ENCODE results near the gene TBCCD1. TPM values are rescaled to one million over a fixed set of nuclear protein-coding genes. Genes with fewer than 3 reads are reported as not detected.

Gene TBCCD1
- total and polyA plus RNA-seq, 2 experiments from 2014 or later, result 13.1 to 14.9 TPM

- Histone ChIP-seq H2AFZ (no peak overlapping the region), H3K9me3 (ENCODE audit: low read depth) (no peaks in the 10 kb centered on the region), H3K4me3 (no peak overlapping the region), H3K9me2 (replicated peaks; ENCODE audit: insufficient read depth) (no peaks in the 10 kb centered on the region), H4K20me1 (ENCODE audit: insufficient read depth, poor library complexity, severe bottlenecking) (no peaks in the 10 kb centered on the region), H3K27me3 (no peaks in the 10 kb centered on the region), H3K79me2 (no peaks in the 10 kb centered on the region), H3K4me1 (ENCODE audit: insufficient read depth) (no peaks in the 10 kb centered on the region), H3K27ac (no peak overlapping the region), H3K36me3 (replicated peaks; ENCODE audit: insufficient read depth, low read depth) (no peaks in the 10 kb centered on the region), H3K4me2 (no peak overlapping the region)
- no peak for DNase-seq (ENCODE audit: low spot score)
- WGBS (ENCODE audit: low lambda C conversion rate, missing lambda C conversion rate), result 86% methylated on average over 6 of the region's 6 CpGs
- TF ChIP-seq EZH2 (IDR thresholded peaks at IDR 0.05; ENCODE audit: borderline replicate concordance) (no peak), CTCF (IDR thresholded peaks at IDR 0.05; ENCODE audit: poor library complexity) (no peak), EZH2phosphoT487 (IDR thresholded peaks at IDR 0.05; ENCODE audit: low read depth, severe bottlenecking, unreplicated experiment) (no peak)
Observed at GRCh38 chr3:186523022-186523421, 44.1 kb downstream of the TBCCD1 start.

- H3K79me2 ChIP-seq, result no peaks in the 10 kb centered on the region
- no peak overlapping the region for H2AFZ ChIP-seq
- TF ChIP-seq EZH2 (IDR thresholded peaks at IDR 0.05; ENCODE audit: borderline replicate concordance), result no peak
- TF ChIP-seq CTCF (IDR thresholded peaks at IDR 0.05; ENCODE audit: poor library complexity), result no peak
- TF ChIP-seq EZH2phosphoT487 (IDR thresholded peaks at IDR 0.05; ENCODE audit: low read depth, severe bottlenecking, unreplicated experiment), result no peak
- DNase-seq (ENCODE audit: low spot score), result no peak
- H3K4me1 ChIP-seq (ENCODE audit: insufficient read depth), result no peaks in the 10 kb centered on the region
- H3K4me3 ChIP-seq, result no peak overlapping the region
- no peaks in the 10 kb centered on the region for H3K9me3 ChIP-seq (ENCODE audit: low read depth)
- no peaks in the 10 kb centered on the region for H3K36me3 ChIP-seq (replicated peaks; ENCODE audit: insufficient read depth, low read depth)
- H4K20me1 ChIP-seq (ENCODE audit: insufficient read depth, poor library complexity, severe bottlenecking), result no peaks in the 10 kb centered on the region
- H3K9me2 ChIP-seq (replicated peaks; ENCODE audit: insufficient read depth), result no peaks in the 10 kb centered on the region
- 71% methylated on average over 10 of the region's 10 CpGs for WGBS (ENCODE audit: low lambda C conversion rate, missing lambda C conversion rate)
- no peak overlapping the region for H3K4me2 ChIP-seq
- no peaks in the 10 kb centered on the region for H3K27me3 ChIP-seq
- H3K27ac ChIP-seq, result no peak overlapping the region
Observed at GRCh38 chr3:186520957-186521842, 45.9 kb downstream of the TBCCD1 start.

- Histone ChIP-seq H3K4me3 (no peak overlapping the region), H3K36me3 (replicated peaks; ENCODE audit: insufficient read depth, low read depth) (no peaks in the 10 kb centered on the region), H2AFZ (no peak overlapping the region), H3K9me2 (replicated peaks; ENCODE audit: insufficient read depth) (no peaks in the 10 kb centered on the region), H3K79me2 (no peaks in the 10 kb centered on the region), H3K4me2 (no peak overlapping the region), H3K4me1 (ENCODE audit: insufficient read depth) (no peaks in the 10 kb centered on the region), H3K27ac (no peak overlapping the region), H3K27me3 (no peaks in the 10 kb centered on the region), H3K9me3 (ENCODE audit: low read depth) (no peaks in the 10 kb centered on the region), H4K20me1 (ENCODE audit: insufficient read depth, poor library complexity, severe bottlenecking) (no peaks in the 10 kb centered on the region)
- TF ChIP-seq CTCF (IDR thresholded peaks at IDR 0.05; ENCODE audit: poor library complexity) (no peak), EZH2phosphoT487 (IDR thresholded peaks at IDR 0.05; ENCODE audit: low read depth, severe bottlenecking, unreplicated experiment) (no peak)
- WGBS (ENCODE audit: low lambda C conversion rate, missing lambda C conversion rate), result 90% methylated on average over 5 of the region's 5 CpGs
- no peak for DNase-seq (ENCODE audit: low spot score)
Observed at GRCh38 chr3:186520431-186520830, 46.7 kb downstream of the TBCCD1 start.
